Diencephalon (tissue), 1 donor: ENCODE results near the gene DHRS4. TPM values are rescaled to one million over a fixed set of nuclear protein-coding genes. Genes with fewer than 3 reads are reported as not detected.

Source experiments
- total RNA-seq: library from RNA; depleted of rRNA; stranded (reverse); fragments of >200 nt; gene quantifications from one replicate; pipeline ENCODE4 v1.2.3, GENCODE V29; 2014

DHRS4 gene
- total RNA-seq: 8.5 TPM

GRCh38 chr14:23953464-23954278 lies at the start of gene DHRS4:
TSS of gene DHRS4 (plus strand) at chr14:23953770. CDS start at chr14:23953789, 19 bp downstream.

GRCh38 chr14:23988607-23989363 lies 35.2 kb downstream of the DHRS4 start, which contains the start of gene DHRS4L2:
TSS of gene DHRS4L2 (plus strand) at chr14:23988929. CDS start at chr14:23988948, 19 bp downstream.

Other genes starting within 250 kb of the DHRS4 start
- gene DHRS4L2, start 35.2 kb downstream of the DHRS4 start, total RNA-seq: 3.7 TPM
- 28.8 TPM for gene CARMIL3, start 98.2 kb downstream of the DHRS4 start, total RNA-seq
- gene CPNE6, start 117.8 kb downstream of the DHRS4 start, total RNA-seq: 16.8 TPM
- gene PCK2, start 140.5 kb downstream of the DHRS4 start, total RNA-seq: 3.0 TPM
- 67.6 TPM for gene DCAF11, start 161.0 kb downstream of the DHRS4 start, total RNA-seq
- 2.5 TPM for gene NRL, start 161.2 kb downstream of the DHRS4 start, total RNA-seq
- gene FITM1, start 176.9 kb downstream of the DHRS4 start, total RNA-seq: not detected
- gene PSME1, start 182.4 kb downstream of the DHRS4 start, total RNA-seq: 30.4 TPM
- 15.5 TPM for gene EMC9, start 187.8 kb downstream of the DHRS4 start, total RNA-seq
- gene PSME2, start 192.8 kb downstream of the DHRS4 start, total RNA-seq: 38.8 TPM
- 24.5 TPM for gene RNF31, start 193.7 kb downstream of the DHRS4 start, total RNA-seq
- gene IRF9, start 207.5 kb downstream of the DHRS4 start, total RNA-seq: 38.5 TPM
- gene REC8, start 218.3 kb downstream of the DHRS4 start, total RNA-seq: 26.3 TPM
- gene IPO4, start 235.0 kb downstream of the DHRS4 start, total RNA-seq: 19.4 TPM
- gene TM9SF1, start 241.7 kb downstream of the DHRS4 start, total RNA-seq: 21.5 TPM